CD14-positive monocyte (primary cell): ENCODE data around the gene EPB41L4A. TPM values are rescaled to one million over a fixed set of nuclear protein-coding genes. Genes with fewer than 3 reads are reported as not detected.

Experiments
- DNase-seq, 3 donors: peaks; one replicate each; pipeline ENCODE4 v3.0.0-alpha.2; 2011 to 2022
- H2AFZ ChIP-seq: 2 replicates; pipeline ENCODE4 v1.6.0; 2012; ENCODE audit warnings: mild to moderate bottlenecking, low read depth, low read length, inconsistent platforms; ENCODE audit not compliant: insufficient read depth, poor library complexity, severe bottlenecking
- H3K27ac ChIP-seq, 2 donors: 1 replicate in 1 of 2; 2 replicates in 1 of 2; pipeline ENCODE4 v1.5.1; 2012 to 2013; ENCODE audit warnings: low read length in 2 of 2, control low read depth in 1 of 2, inconsistent platforms in 1 of 2, low read depth in 1 of 2, mild to moderate bottlenecking in 1 of 2
- H3K27me3 ChIP-seq, 2 donors: one replicate each; pipeline versions ENCODE4 v1.6.0 to v1.6.1; 2011 to 2013; ENCODE audit warnings: low read length in 2 of 2; ENCODE audit not compliant: control insufficient read depth in 2 of 2, insufficient read depth in 2 of 2
- H3K36me3 ChIP-seq, 2 donors: replicated peaks in 1 of 2; 1 replicate in 1 of 2; 2 replicates in 1 of 2; pipeline versions ENCODE4 v1.5.1 to v1.6.1; 2012 to 2013; ENCODE audit warnings: low read length in 2 of 2, control low read depth in 1 of 2, inconsistent platforms in 1 of 2, mild to moderate bottlenecking in 1 of 2; ENCODE audit not compliant: insufficient read depth in 2 of 2, control insufficient read depth in 1 of 2
- H3K4me1 ChIP-seq, 2 donors: 1 replicate in 1 of 2; 2 replicates in 1 of 2; pipeline versions ENCODE4 v1.5.1 to v1.6.1; 2012 to 2013; ENCODE audit warnings: low read length in 2 of 2, control low read depth in 1 of 2, inconsistent platforms in 1 of 2, mild to moderate bottlenecking in 1 of 2, moderate library complexity in 1 of 2; ENCODE audit not compliant: insufficient read depth in 2 of 2, control insufficient read depth in 1 of 2
- H3K4me2 ChIP-seq: replicated peaks from 2 replicates; pipeline ENCODE3; 2012; ENCODE audit warnings: low read length, moderate library complexity, mild to moderate bottlenecking; ENCODE audit not compliant: poor library complexity, severe bottlenecking; ENCODE audit errors: extremely low read depth
- H3K4me3 ChIP-seq, 3 experiments: fragments of 200-600 bp in 1 of 3; sonication (generic) in 1 of 3; replicated peaks in 1 of 3; 1 replicate in 2 of 3; 2 replicates in 1 of 3; pipeline ENCODE4 v1.5.1; 2011 to 2013; ENCODE audit warnings: low read length in 3 of 3, mild to moderate bottlenecking in 3 of 3, control low read depth in 2 of 3, low read depth in 2 of 3, inconsistent platforms in 1 of 3, moderate library complexity in 1 of 3
- H3K79me2 ChIP-seq: 2 replicates; pipeline ENCODE4 v1.6.0; 2012; ENCODE audit warnings: mild to moderate bottlenecking, control low read depth, inconsistent platforms, low read length, moderate library complexity; ENCODE audit not compliant: insufficient read depth
- H3K9ac ChIP-seq: 2 replicates; pipeline ENCODE4 v1.6.0; 2017; ENCODE audit warnings: low read length, mild to moderate bottlenecking; ENCODE audit not compliant: insufficient read depth, poor library complexity, severe bottlenecking
- H3K9me3 ChIP-seq, 2 donors: replicated peaks in 1 of 2; 1 replicate in 1 of 2; 2 replicates in 1 of 2; pipeline versions ENCODE4 v1.5.1 to v1.6.1; 2012 to 2013; ENCODE audit warnings: low read length in 2 of 2, control low read depth in 1 of 2; ENCODE audit not compliant: control insufficient read depth in 1 of 2, insufficient read depth in 1 of 2
- H4K20me1 ChIP-seq: 2 replicates; pipeline ENCODE4 v1.6.0; 2012; ENCODE audit warnings: mild to moderate bottlenecking, low read length, control low read depth, moderate library complexity; ENCODE audit not compliant: insufficient read depth
- H3K27ac Mint-ChIP-seq, 7 donors: one replicate each; pipeline ENCODE4 v1.8.0; 2020; ENCODE audit warnings: mild to moderate bottlenecking in 7 of 7, mixed read lengths in 7 of 7, moderate library complexity in 6 of 7, inconsistent platforms in 2 of 7
- H3K27me3 Mint-ChIP-seq, 3 donors: one replicate each; pipeline ENCODE4 v1.8.0; 2021 to 2022; ENCODE audit warnings: low read depth in 3 of 3, mild to moderate bottlenecking in 3 of 3, mixed read lengths in 3 of 3, moderate library complexity in 3 of 3, inconsistent platforms in 1 of 3
- H3K36me3 Mint-ChIP-seq, 2 donors: one replicate each; pipeline ENCODE4 v1.8.0; 2020; ENCODE audit warnings: mixed read lengths in 2 of 2, inconsistent platforms in 1 of 2, mild to moderate bottlenecking in 1 of 2
- H3K4me1 Mint-ChIP-seq: one replicate; pipeline ENCODE4 v1.8.0; 2020; ENCODE audit warnings: mild to moderate bottlenecking, mixed read lengths
- H3K4me3 Mint-ChIP-seq, 2 donors: one replicate each; pipeline ENCODE4 v1.8.0; 2020; ENCODE audit warnings: mild to moderate bottlenecking in 2 of 2, mixed read lengths in 2 of 2, moderate library complexity in 1 of 2
- H3K9me3 Mint-ChIP-seq, 7 donors: one replicate each; pipeline ENCODE4 v1.8.0; 2020 to 2022; ENCODE audit warnings: mixed read lengths in 7 of 7, mild to moderate bottlenecking in 6 of 7, moderate library complexity in 6 of 7, inconsistent platforms in 2 of 7
- CTCF ChIP-seq: fragments of 200-600 bp; IDR thresholded peaks from one replicate; pipeline ENCODE4 v1.8.0; 2022; ENCODE audit warnings: antibody characterized with exemption, mild to moderate bottlenecking
- WGBS: methylation state at CpG from one replicate; pipeline ENCODE4 v1.1.5; 2013; ENCODE audit warnings: missing lambda C conversion rate; ENCODE audit not compliant: insufficient coverage; 5-methylcytosine and 5-hydroxymethylcytosine counted together
- intact Hi-C, 2 donors: fragments of 100-400 bp; cut with micrococcal nuclease; formaldehyde crosslinking; loops; one replicate each; pipeline versions ENCODE4 v1.15.0 to v1.15.1; 2023
- polyA plus RNA-seq, 3 donors: library from polyadenylated mRNA; depleted of rRNA in 1 of 3; unstranded in 2 of 3; stranded (reverse) in 1 of 3; fragments of 300-500 nt in 2 of 3; fragments of >200 nt in 1 of 3; fragmentation: Illumina TruSeq in 2 of 3; gene quantifications; 1 replicate in 2 of 3; 2 replicates in 1 of 3; pipeline ENCODE4 v1.2.3, GENCODE V29; 2012 to 2021

Gene EPB41L4A
- polyA plus RNA-seq, 3 donors: 0.01 to 0.05 TPM; not detected in 1

DNA sequence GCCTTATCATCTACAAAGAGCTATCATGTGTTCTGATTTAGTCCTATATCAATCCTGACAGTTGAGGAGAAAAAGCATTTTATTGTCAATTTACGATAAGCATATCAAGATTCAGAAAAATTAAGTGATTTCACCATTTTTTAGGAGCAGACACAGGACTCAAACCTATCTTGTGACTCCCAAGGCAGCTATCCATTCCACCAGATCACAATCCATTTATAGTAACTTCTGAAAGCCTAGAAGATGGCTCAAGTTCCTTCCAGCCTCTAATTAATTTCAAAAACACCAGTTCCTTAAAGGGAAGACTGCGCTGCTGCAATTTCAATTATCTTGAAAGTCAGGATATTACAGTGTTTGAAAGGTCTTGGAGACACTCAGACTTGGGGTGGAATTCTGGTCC, 114.3 kb downstream of the EPB41L4A start:
- no peaks in the 10 kb centered on the region for H3K4me1 Mint-ChIP-seq
- intact Hi-C loops: no loop called here
- Histone ChIP-seq H3K36me3 (no peaks in the 10 kb centered on the region), H3K27me3 (no peaks in the 10 kb centered on the region), H3K4me2 (no peak overlapping the region), H3K9ac (no peak overlapping the region), H3K9me3 (no peaks in the 10 kb centered on the region), H3K4me1 (no peaks in the 10 kb centered on the region), H4K20me1 (no peaks in the 10 kb centered on the region), H3K27ac (no peak overlapping the region), H2AFZ (no peak overlapping the region), H3K4me3 (no peak overlapping the region), H3K79me2 (no peaks in the 10 kb centered on the region)
- H3K36me3 Mint-ChIP-seq: no peaks in the 10 kb centered on the region
- no peak for TF ChIP-seq CTCF
- no peak overlapping the region for H3K27ac Mint-ChIP-seq
- peaks cover 1 to 3% (median 2%) of the 10 kb centered on the region in 3 donors for H3K27me3 Mint-ChIP-seq
- WGBS: 84% methylated on average over 2 of the region's 2 CpGs
- peaks cover 0 to 3% (median 0%) of the 10 kb centered on the region in 7 donors for H3K9me3 Mint-ChIP-seq
- H3K4me3 Mint-ChIP-seq: no peak overlapping the region
- DNase-seq: no peak

- TF ChIP-seq CTCF: no peak
- H3K79me2 ChIP-seq: no peaks in the 10 kb centered on the region
- DNase-seq: no peak
- no peaks in the 10 kb centered on the region for H3K4me1 ChIP-seq
- H3K9ac ChIP-seq: no peak overlapping the region
- no peak overlapping the region for H3K4me2 ChIP-seq
- H3K27ac Mint-ChIP-seq: no peak overlapping the region
- H3K4me3 Mint-ChIP-seq: no peak overlapping the region
- no peaks in the 10 kb centered on the region for H4K20me1 ChIP-seq
- 93% methylated on average over 3 of the region's 4 CpGs for WGBS
- H3K27me3 Mint-ChIP-seq: peaks cover 1 to 2% (median 1%) of the 10 kb centered on the region in 3 donors
- H3K27me3 ChIP-seq: no peaks in the 10 kb centered on the region
- H3K9me3 ChIP-seq: no peaks in the 10 kb centered on the region
- no peaks in the 10 kb centered on the region for H3K4me1 Mint-ChIP-seq
- no peak overlapping the region for H3K4me3 ChIP-seq
- intact Hi-C loops: no loop called here
- H3K36me3 ChIP-seq: no peaks in the 10 kb centered on the region
- H3K36me3 Mint-ChIP-seq: no peaks in the 10 kb centered on the region
- H2AFZ ChIP-seq: no peak overlapping the region
- H3K9me3 Mint-ChIP-seq: peaks cover 0 to 9% (median 3%) of the 10 kb centered on the region in 7 donors
- H3K27ac ChIP-seq: no peak overlapping the region
These were observed 115.4 kb downstream of the EPB41L4A start for GRCh38 chr5:112303685-112304084.
